NCI-H1417 treated with DMSO at 0.1 percent for 48 hours (cell line): ENCODE measurements around the gene SLAIN2.
"Not testable (repeated sequence)": the region's sequence is repeated elsewhere in the genome, so short reads cannot be mapped to it uniquely, and the experiment has no call there.

Source experiments
- DNase-seq: peaks from one replicate; lab custom pipeline; 2025; lab: John Stamatoyannopoulos, UW

SLAIN2 gene

GRCh38 chr4:48370260-48371134 is 29.2 kb downstream of the SLAIN2 start:
- DNase-seq: no peak

GRCh38 chr4:48372272-48372671 is 30.9 kb downstream of the SLAIN2 start:
- no peak for DNase-seq

- no peak for DNase-seq
Observed at GRCh38 chr4:48375651-48376304, 34.4 kb downstream of the SLAIN2 start.

DNA sequence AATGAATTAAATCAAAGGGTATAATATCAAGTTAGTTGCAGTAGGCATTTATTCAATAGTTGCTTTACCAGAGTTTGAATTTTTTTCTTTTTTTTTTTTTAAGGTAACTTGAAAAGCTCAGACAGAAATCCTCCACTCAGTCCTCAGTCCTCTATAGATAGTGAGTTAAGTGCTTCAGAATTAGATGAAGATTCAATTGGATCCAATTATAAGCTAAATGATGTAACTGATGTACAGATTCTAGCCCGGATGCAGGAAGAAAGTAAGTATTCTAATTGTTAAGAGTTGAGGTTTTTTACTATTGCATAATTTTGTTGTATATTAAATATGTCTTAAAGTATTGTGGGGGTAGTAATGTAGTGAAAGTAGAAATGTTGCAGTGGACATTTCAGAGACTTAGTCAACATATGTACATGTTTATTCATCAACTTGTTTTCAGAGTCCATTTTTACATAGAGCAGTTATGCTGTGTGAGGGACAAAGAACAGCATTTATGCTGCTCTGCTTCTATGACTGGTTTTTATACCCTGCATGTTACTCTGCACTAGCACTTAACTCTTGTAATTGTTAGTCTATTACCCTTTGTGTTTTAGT is 38.4 kb downstream of the SLAIN2 start:
- DNase-seq: no peak

DNA sequence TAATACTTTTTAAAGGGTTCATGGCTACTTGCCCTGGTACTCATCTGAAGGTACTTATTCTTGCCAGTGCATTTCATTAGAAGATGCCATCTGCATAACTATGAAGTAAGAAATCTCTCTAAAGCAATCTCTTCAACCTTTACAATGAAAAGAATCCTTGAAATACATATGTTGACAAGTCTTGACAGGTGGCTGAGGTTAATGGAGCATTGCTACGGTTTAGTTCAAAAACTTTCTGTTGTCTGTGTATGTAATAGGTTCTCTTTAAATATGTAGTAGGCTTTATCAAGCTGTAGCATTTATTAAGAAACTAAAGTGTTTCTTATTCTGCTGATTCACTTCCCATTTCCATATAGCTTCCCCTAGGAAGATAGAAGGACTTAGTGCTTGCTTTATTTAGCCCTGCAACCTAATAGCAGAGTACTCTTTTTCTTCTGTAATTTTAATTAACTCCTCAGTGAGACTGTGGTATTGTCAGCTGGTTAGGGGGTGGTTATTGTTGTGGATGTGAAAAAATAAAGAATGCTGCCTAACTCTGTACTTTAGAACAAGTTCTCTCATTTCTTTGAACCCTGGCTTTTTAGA is 39.3 kb downstream of the SLAIN2 start:
- no peak for DNase-seq

- DNase-seq: no peak
Observed at GRCh38 chr4:48388525-48389154, 47.3 kb downstream of the SLAIN2 start.

GRCh38 chr4:48396043-48396442 is 54.7 kb downstream of the SLAIN2 start:
- no peak for DNase-seq

DNA sequence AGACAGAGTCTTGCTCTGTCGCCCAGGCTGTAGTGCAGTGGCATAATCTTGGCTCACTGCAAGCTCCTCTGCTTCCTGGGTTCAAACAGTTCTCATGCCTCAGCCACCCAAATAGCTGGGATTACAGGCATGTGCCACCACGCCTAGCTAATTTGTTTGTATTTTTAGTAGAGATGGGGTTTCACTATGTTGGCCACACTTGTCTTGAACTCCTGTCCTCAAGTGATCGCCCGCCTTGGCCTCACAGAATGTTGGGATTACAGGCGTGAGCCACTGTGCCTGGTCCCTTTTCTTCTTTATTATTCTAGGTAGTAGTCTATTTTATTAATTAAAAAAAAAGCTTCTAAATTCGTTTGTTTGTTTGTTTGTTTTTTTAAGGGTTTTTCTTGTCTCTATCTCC is 59.1 kb downstream of the SLAIN2 start:
- no peak for DNase-seq

GRCh38 chr4:48403358-48403757 is 62.0 kb downstream of the SLAIN2 start:
- no peak for DNase-seq

DNA sequence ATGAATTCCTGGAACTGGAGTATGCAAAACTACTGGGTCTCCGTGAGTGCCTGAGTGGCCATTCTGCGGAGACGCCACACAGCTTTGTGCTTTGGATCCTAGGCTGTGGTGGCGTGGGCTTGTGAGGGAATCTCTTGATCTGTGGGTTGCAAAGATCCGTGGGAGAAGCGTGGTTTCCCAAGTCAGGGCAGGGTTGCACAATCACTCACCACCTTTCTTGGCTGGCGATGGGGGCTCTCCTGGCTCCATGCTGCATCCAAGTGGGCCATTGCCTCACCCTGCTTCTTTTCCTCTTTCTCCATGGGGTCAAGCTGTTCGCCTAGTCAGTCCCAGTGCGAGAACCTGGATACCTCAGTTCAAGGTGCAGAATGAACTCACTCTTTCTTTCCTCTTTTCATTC is 62.5 kb downstream of the SLAIN2 start:
- no peak for DNase-seq

GRCh38 chr4:48405924-48406323 is 64.6 kb downstream of the SLAIN2 start:
- DNase-seq: no peak

DNA sequence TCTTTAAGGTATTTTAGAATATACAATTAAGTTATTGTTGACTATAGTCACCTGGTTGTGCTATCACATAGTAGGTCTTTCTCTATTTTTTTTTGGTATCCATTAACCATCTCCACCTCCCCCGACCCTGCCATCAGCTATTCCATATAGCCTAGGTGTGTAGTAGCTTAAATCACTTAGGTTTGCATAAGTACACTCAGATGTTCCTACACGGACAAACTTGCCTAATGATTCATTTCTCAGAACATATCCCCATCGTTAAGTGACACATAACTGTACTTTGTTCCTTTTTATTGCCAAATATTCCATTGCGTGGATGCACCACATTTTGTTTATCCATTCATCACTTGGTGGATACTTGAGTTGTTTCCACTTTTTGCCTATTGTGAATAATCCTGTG is 67.9 kb downstream of the SLAIN2 start:
- no peak for DNase-seq

DNA sequence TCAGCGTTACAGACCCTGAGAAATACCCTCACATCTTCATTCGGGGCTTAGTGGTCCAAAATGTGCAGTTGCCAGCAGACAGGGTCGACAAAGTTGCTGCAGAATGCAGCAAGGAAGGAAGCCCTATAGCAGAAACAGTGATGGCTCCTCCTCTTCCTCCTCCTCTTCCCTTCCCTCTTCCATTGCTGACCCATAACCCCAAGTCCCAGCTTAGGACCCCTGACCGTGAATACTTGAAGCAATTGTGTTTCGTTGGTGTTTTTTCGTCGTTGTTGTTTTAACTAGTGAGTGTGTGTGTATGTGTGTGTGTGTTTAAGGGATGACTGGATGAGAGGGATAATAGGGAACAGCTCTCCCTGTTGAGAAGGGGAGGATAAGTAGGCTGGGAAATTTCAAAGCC is 69.5 kb downstream of the SLAIN2 start:
- no peak for DNase-seq

DNA sequence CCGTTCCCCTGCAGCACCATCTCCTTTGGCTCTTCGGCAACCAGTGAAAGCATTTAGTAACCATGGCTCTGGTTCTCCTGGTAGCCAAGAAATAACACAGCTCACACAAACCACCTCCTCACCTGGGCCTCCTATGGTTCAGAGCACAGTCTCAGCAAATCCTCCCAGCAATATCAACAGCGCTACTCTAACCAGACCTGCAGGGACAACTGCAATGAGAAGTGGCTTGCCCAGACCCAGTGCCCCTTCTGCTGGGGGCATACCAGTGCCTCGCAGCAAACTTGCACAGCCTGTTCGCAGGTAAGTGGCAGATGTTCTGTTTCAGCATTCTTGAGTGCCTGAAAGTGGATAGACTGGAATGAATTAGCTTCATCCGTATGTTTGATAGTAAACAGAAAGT is 78.8 kb downstream of the SLAIN2 start:
- no peak for DNase-seq

- DNase-seq: no peak
Observed at GRCh38 chr4:48421101-48421500, 79.8 kb downstream of the SLAIN2 start.

DNA sequence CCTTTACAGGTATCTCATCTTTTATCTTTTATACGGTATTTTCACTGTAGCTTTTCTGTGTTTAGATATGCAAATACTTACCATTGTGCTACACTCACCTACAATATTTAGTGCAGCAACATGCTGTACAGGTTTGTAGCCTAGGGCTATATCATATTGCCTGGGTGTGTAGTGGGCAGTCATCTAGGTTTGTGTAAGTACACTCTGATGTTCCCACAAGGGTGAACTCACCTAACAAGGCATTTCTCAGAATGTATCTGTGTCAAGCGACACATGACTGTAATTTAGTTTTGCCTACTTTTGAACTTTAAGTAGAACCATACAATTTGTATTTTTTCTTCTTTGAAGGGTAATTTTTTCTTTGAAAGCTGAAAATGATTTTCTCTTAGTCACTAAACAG is 87.6 kb downstream of the SLAIN2 start:
- DNase-seq: no peak

- no peak for DNase-seq
Observed at GRCh38 chr4:48429709-48430474, 88.6 kb downstream of the SLAIN2 start.

GRCh38 chr4:48431401-48431800 is 90.1 kb downstream of the SLAIN2 start:
- no peak for DNase-seq

- DNase-seq: no peak
Observed at GRCh38 chr4:48432017-48432416, 90.7 kb downstream of the SLAIN2 start.

DNA sequence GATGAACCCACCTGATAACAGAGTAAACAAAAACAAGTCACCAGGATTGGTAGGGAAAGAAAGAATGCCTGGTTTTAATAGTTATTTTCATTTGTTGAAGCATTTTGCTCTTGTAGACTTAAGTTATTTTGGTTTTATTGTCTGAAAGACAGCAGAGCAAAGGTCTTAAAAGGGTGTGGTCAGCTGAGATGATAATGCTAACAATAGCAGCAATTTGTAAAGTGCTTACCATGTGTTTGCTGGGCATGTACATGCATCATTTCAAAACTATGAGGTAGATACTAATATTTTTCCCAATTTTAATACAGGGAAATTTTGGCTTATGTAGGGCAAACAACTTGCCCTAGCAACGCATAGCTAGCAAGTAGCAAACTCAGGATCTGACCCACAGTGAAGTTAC is 95.0 kb downstream of the SLAIN2 start:
- DNase-seq: no peak

DNA sequence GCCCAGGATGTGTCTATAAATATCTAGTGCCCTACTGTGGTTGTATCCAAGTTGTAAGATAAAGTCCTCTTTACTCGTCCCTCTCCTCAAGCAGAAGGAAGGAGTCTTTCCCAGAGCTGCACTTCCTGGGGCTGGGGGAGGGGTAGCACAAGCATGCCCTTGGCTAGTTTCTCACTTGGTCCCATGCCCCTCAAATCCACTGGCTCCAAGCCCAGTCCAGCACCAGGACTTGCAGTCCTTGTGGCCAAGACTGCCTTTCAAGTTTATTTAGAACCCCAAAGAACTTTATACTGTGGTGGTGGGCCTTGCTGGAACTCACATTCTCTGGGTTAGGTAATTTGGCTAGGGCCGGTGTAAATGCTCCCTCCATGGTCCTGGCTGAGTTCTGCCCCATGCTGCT is 98.7 kb downstream of the SLAIN2 start:
- DNase-seq: no peak

DNA sequence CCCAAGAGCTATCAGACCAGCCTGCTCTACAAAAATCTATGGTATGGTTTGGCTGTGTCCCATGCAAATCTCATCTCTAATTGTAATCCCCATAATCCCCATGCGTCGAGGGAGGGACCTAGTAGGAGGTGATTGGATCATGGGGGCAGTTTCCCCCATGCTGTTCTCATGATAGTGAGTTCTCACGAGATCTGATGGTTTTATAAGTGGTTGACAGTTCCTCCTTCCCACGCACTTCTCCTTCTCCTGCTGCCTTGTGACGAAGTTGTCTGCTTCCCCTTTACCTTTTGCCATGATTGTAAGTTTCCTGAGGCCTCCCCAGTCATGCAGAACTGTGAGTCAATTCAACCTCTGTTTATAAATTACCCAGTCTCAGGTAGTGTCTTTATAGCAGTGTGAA is 99.6 kb downstream of the SLAIN2 start:
- not testable (repeated sequence) for DNase-seq
